ENCODE data around the gene ASCC1.

DNA sequence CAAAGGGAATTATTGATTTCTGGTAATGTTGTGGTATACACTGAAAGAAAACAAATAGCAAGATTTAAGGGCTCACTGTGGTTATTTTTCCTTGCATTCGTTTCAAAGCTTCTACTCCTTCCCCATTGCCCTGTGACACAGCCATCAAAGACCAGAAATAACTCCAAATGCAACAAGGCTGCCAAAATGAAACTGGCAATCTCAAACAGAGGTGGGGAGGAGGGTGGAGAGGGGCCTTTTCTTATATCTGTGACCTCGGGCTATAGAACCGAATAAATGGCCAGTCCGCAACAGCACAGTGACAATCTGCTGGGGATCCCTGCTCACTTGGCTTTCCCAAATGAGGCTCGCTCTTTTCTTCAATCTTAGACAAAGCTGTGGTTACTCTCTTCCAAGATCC is 110.4 kb downstream of the ASCC1 start:
- TF ChIP-seq, protein P1, sequence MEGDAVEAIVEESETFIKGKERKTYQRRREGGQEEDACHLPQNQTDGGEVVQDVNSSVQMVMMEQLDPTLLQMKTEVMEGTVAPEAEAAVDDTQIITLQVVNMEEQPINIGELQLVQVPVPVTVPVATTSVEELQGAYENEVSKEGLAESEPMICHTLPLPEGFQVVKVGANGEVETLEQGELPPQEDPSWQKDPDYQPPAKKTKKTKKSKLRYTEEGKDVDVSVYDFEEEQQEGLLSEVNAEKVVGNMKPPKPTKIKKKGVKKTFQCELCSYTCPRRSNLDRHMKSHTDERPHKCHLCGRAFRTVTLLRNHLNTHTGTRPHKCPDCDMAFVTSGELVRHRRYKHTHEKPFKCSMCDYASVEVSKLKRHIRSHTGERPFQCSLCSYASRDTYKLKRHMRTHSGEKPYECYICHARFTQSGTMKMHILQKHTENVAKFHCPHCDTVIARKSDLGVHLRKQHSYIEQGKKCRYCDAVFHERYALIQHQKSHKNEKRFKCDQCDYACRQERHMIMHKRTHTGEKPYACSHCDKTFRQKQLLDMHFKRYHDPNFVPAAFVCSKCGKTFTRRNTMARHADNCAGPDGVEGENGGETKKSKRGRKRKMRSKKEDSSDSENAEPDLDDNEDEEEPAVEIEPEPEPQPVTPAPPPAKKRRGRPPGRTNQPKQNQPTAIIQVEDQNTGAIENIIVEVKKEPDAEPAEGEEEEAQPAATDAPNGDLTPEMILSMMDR (IDR thresholded peaks at IDR 0.05) = no peak
- TF ChIP-seq EP300 (IDR thresholded peaks at IDR 0.05) (no peak), POLR2AphosphoS5 (IDR thresholded peaks at IDR 0.05) (no peak)

Data from sigmoid colon (tissue), 4 donors.